GM23248 (cell line): Measurements from ENCODE around the gene GRIA3. TPM values are rescaled to one million over a fixed set of nuclear protein-coding genes. Genes with fewer than 3 reads are reported as not detected.

Source experiments
- DNase-seq: peaks from one replicate; pipeline ENCODE4 v3.0.0-alpha.2; 2015
- H2AFZ ChIP-seq: fragments of 200-600 bp; sonication (generic); 2 replicates; pipeline ENCODE4 v1.6.1; 2016; ENCODE audit warnings: antibody characterized with exemption
- H3F3A ChIP-seq: fragments of 200-600 bp; sonication (generic); 2 replicates; pipeline ENCODE4 v1.6.1; 2016; ENCODE audit warnings: mild to moderate bottlenecking, antibody characterized with exemption, mixed run types; ENCODE audit not compliant: insufficient read depth
- H3K27ac ChIP-seq: fragments of 200-600 bp; sonication (generic); 2 replicates; pipeline ENCODE4 v1.5.1; 2016; ENCODE audit warnings: mild to moderate bottlenecking
- H3K27me3 ChIP-seq: fragments of 200-600 bp; sonication (generic); replicated peaks from 2 replicates; pipeline ENCODE4 v1.6.1; 2016; ENCODE audit warnings: mild to moderate bottlenecking; ENCODE audit not compliant: insufficient read depth
- H3K36me3 ChIP-seq: fragments of 200-600 bp; sonication (generic); 2 replicates; pipeline ENCODE4 v1.6.1; 2016; ENCODE audit warnings: low read depth, mild to moderate bottlenecking
- H3K4me1 ChIP-seq: fragments of 200-600 bp; sonication (generic); 2 replicates; pipeline ENCODE4 v1.6.1; 2016; ENCODE audit warnings: mild to moderate bottlenecking; ENCODE audit not compliant: insufficient read depth
- H3K4me2 ChIP-seq: fragments of 200-600 bp; sonication (generic); one replicate; pipeline ENCODE4 v1.6.1; 2016; ENCODE audit warnings: mild to moderate bottlenecking; ENCODE audit not compliant: unreplicated experiment
- H3K4me3 ChIP-seq: fragments of 200-600 bp; sonication (generic); 2 replicates; pipeline ENCODE4 v1.5.1; 2016; ENCODE audit warnings: mild to moderate bottlenecking
- H3K79me2 ChIP-seq: fragments of 200-600 bp; sonication (generic); 2 replicates; pipeline ENCODE4 v1.6.1; 2016; ENCODE audit warnings: mild to moderate bottlenecking; ENCODE audit not compliant: insufficient read depth
- H3K9ac ChIP-seq: fragments of 200-600 bp; sonication (generic); 2 replicates; pipeline ENCODE4 v1.6.1; 2016; ENCODE audit warnings: mild to moderate bottlenecking
- H3K9me2 ChIP-seq: fragments of 200-600 bp; sonication (generic); 2 replicates; pipeline ENCODE4 v1.6.1; 2016; ENCODE audit warnings: mixed run types, mild to moderate bottlenecking, moderate library complexity; ENCODE audit not compliant: insufficient read depth
- H3K9me3 ChIP-seq: fragments of 200-600 bp; sonication (generic); one replicate; pipeline ENCODE4 v1.6.1; 2017; ENCODE audit warnings: low read depth
- H4K20me1 ChIP-seq: fragments of 200-600 bp; sonication (generic); 2 replicates; pipeline ENCODE4 v1.6.0; 2016; ENCODE audit not compliant: insufficient read depth
- EZH2 ChIP-seq: fragments of 200-600 bp; sonication (generic); IDR thresholded peaks from 2 replicates; pipeline ENCODE4 v1.6.1; 2018; ENCODE audit warnings: antibody characterized with exemption, mild to moderate bottlenecking; ENCODE audit not compliant: insufficient read depth, poor library complexity, severe bottlenecking
- EZH2phosphoT487 ChIP-seq: fragments of 200-600 bp; sonication (generic); IDR thresholded peaks from 2 replicates; pipeline ENCODE4 v1.6.1; 2018; ENCODE audit warnings: antibody characterized with exemption, moderate library complexity, mild to moderate bottlenecking, low read depth; ENCODE audit not compliant: insufficient read depth
- WGBS, 2 experiments: methylation state at CpG; one replicate each; pipeline ENCODE4 v1.1.6; 2015 to 2017; ENCODE audit warnings: low lambda C conversion rate in 2 of 2, low coverage in 1 of 2; ENCODE audit errors: missing lambda C conversion rate in 2 of 2; 5-methylcytosine and 5-hydroxymethylcytosine counted together
- in situ Hi-C: fragments of 300-500 bp; cut with MboI; formaldehyde crosslinking; loops from 2 replicates; pipeline ENCODE4 v1.15.0; 2020
- polyA plus RNA-seq: library from polyadenylated mRNA; unstranded; fragments of >200 nt; fragmentation: Nextera tagmentation; extraction: Ambion mirVana; gene quantifications from 2 replicates; pipeline ENCODE4 v1.2.1, GENCODE V29; 2016
- total RNA-seq: library from RNA; depleted of rRNA; stranded (reverse); fragments of >200 nt; shearing (Covaris generic); gene quantifications from 2 replicates; pipeline ENCODE4 v1.2.3, GENCODE V29; 2014

The GRIA3 gene
- total and polyA plus RNA-seq, 2 experiments from 2014 or later = 36.0 to 52.4 TPM

- no peak for DNase-seq
- H3K27me3 ChIP-seq = no peaks in the 10 kb centered on the region
- no peaks in the 10 kb centered on the region for H3K36me3 ChIP-seq
- no peaks in the 10 kb centered on the region for H4K20me1 ChIP-seq
- H3K4me2 ChIP-seq = no peak overlapping the region
- no peak overlapping the region for H3K4me3 ChIP-seq
- no peak overlapping the region for H3K27ac ChIP-seq
- 52 to 53% methylated on average over 3 of the region's 3 CpGs for WGBS, 2 experiments
- in situ Hi-C loops = no loop called here
- H3K9me3 ChIP-seq = no peaks in the 10 kb centered on the region
- H3K4me1 ChIP-seq = peaks cover 14% of the 10 kb centered on the region
- peaks cover 7% of the 10 kb centered on the region; the same call in 1 of the 2 replicates for H3F3A ChIP-seq
- TF ChIP-seq EZH2phosphoT487 (no peak), EZH2 (no peak)
- H2AFZ ChIP-seq = no peak overlapping the region
- H3K79me2 ChIP-seq = peaks cover 8% of the 10 kb centered on the region
- H3K9me2 ChIP-seq = no peaks in the 10 kb centered on the region
- no peak overlapping the region for H3K9ac ChIP-seq
Observed at GRCh38 chrX:123322536-123322935, 138.5 kb downstream of the GRIA3 start.

- Histone ChIP-seq H3K4me2 (no peak overlapping the region), H3K4me3 (0 out of 2 replicates have a peak overlapping the region, but pooled peaks have one; percentile 32), H3F3A (peaks cover 7% of the 10 kb centered on the region; the same call in 1 of the 2 replicates), H3K9me3 (no peaks in the 10 kb centered on the region), H2AFZ (no peak overlapping the region), H3K27ac (peak overlapping the region; percentile 48), H3K27me3 (no peaks in the 10 kb centered on the region), H3K9me2 (no peaks in the 10 kb centered on the region), H3K79me2 (peaks cover 8% of the 10 kb centered on the region), H4K20me1 (no peaks in the 10 kb centered on the region), H3K4me1 (peaks cover 14% of the 10 kb centered on the region), H3K36me3 (no peaks in the 10 kb centered on the region; the same call in 1 of the 2 replicates), H3K9ac (no peak overlapping the region)
- in situ Hi-C loops = no loop called here
- DNase-seq = peak; percentile 67
- WGBS, 2 experiments = 29 to 47% methylated on average over 3 to 5 of the region's 5 CpGs
- TF ChIP-seq EZH2phosphoT487 = no peak
Observed at GRCh38 chrX:123324625-123325024, 140.5 kb downstream of the GRIA3 start.

DNA sequence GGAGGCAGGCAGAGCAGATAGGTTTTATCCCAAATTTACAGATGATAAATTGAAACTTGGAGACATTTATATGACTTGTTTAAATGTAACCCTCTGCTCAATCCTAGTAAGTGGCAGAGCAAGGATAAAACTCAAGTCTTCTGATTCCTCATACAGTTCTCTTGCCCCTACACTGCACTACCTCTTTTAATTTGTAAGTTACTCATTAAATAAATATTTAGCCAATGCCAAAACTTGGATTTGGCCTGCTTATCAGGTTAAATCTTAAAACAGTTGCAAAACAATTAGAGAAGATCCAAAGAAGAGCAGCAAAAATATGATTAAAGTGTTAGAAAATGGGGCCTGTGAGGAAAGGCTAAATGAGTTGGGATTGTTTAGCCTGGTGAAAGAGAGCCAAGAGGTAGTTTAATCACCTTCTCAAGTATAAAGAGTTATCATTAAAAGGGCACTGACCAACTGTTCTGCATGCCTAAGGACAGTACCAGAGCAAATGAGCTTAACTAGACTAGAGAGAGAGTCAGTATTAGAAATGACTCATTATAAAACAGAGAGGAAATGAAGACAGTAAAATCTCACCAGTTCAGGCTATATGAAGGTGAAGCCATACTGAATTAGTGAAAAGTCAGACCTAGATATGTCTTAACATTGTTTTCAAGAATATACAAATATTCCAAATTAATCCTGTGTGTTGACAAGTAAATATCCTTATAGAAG is 146.3 kb downstream of the GRIA3 start:
- no peaks in the 10 kb centered on the region for H3K9me2 ChIP-seq
- peaks cover 15% of the 10 kb centered on the region for H3K4me1 ChIP-seq
- in situ Hi-C loops = no loop called here
- H4K20me1 ChIP-seq = no peaks in the 10 kb centered on the region
- no peaks in the 10 kb centered on the region; the same call in 1 of the 2 replicates for H3K36me3 ChIP-seq
- TF ChIP-seq EZH2phosphoT487 = no peak
- no peak for TF ChIP-seq EZH2
- H2AFZ ChIP-seq = no peak overlapping the region
- peaks cover 12% of the 10 kb centered on the region; the same call in 1 of the 2 replicates for H3K79me2 ChIP-seq
- DNase-seq = peak; percentile 46
- no peak overlapping the region for H3K27ac ChIP-seq
- peak overlapping the region; percentile 35 for H3K4me2 ChIP-seq
- peaks cover 10% of the 10 kb centered on the region for H3F3A ChIP-seq
- no peaks in the 10 kb centered on the region for H3K27me3 ChIP-seq
- no peak overlapping the region for H3K4me3 ChIP-seq
- no peaks in the 10 kb centered on the region for H3K9me3 ChIP-seq
- no peak overlapping the region for H3K9ac ChIP-seq

- H3K4me3 ChIP-seq = no peak overlapping the region
- H3F3A ChIP-seq = peaks cover 10% of the 10 kb centered on the region
- H3K9me2 ChIP-seq = no peaks in the 10 kb centered on the region
- DNase-seq = no peak
- H3K4me1 ChIP-seq = peaks cover 15% of the 10 kb centered on the region
- H3K36me3 ChIP-seq = no peaks in the 10 kb centered on the region; the same call in 1 of the 2 replicates
- H4K20me1 ChIP-seq = no peaks in the 10 kb centered on the region
- H3K27me3 ChIP-seq = no peaks in the 10 kb centered on the region
- no peaks in the 10 kb centered on the region for H3K9me3 ChIP-seq
- H3K27ac ChIP-seq = 0 out of 2 replicates have a peak overlapping the region, but pooled peaks have one; percentile 6
- no peak overlapping the region for H3K4me2 ChIP-seq
- no peak overlapping the region for H3K9ac ChIP-seq
- H2AFZ ChIP-seq = no peak overlapping the region
- TF ChIP-seq EZH2phosphoT487 (no peak), EZH2 (no peak)
- peaks cover 12% of the 10 kb centered on the region; the same call in 1 of the 2 replicates for H3K79me2 ChIP-seq
- in situ Hi-C loops = no loop called here
Observed at GRCh38 chrX:123331349-123331748, 147.3 kb downstream of the GRIA3 start.

DNA sequence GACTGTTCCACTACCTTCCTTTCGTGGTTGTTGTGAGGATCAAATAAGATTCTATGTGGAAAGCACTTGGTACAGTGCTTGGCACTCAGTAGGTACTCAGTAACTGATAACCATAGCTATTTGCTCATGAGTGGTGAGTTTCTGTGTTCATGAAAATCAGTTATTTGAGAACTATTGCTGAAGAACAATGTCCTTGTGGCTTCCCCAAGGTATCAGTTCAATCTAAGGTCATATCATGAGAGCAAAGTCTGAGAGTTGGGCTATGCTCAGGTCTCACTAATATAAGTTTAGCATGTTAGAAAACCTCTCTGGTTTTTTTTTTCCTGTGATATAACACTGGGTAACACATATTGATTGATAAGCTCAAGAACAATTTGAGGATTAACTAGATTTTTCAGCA is 147.8 kb downstream of the GRIA3 start:
- Histone ChIP-seq H3F3A (peaks cover 10% of the 10 kb centered on the region), H3K9ac (no peak overlapping the region), H3K27me3 (no peaks in the 10 kb centered on the region), H4K20me1 (no peaks in the 10 kb centered on the region), H2AFZ (no peak overlapping the region), H3K4me3 (no peak overlapping the region), H3K79me2 (peaks cover 12% of the 10 kb centered on the region; the same call in 1 of the 2 replicates), H3K27ac (no peak overlapping the region), H3K36me3 (no peaks in the 10 kb centered on the region; the same call in 1 of the 2 replicates), H3K9me3 (no peaks in the 10 kb centered on the region), H3K4me2 (no peak overlapping the region), H3K4me1 (peaks cover 18% of the 10 kb centered on the region), H3K9me2 (no peaks in the 10 kb centered on the region)
- DNase-seq = no peak
- TF ChIP-seq EZH2 (no peak), EZH2phosphoT487 (no peak)
- in situ Hi-C loops = no loop called here
- WGBS, 2 experiments = 100% methylated on average over 1 of the region's 1 CpG
